Astrocyte (in vitro differentiated cells and primary cell): Measurements from ENCODE around the gene LY9.

Source experiments
- CTCF ChIP-seq: IDR thresholded peaks from 2 replicates; pipeline ENCODE4 v1.5.1; 2011; ENCODE audit warnings: low read depth, mild to moderate bottlenecking, inconsistent platforms, low read length, moderate library complexity; ENCODE audit not compliant: insufficient read depth
- EZH2 ChIP-seq: IDR thresholded peaks from 2 replicates; pipeline ENCODE4 v1.6.1; 2012; ENCODE audit warnings: mild to moderate bottlenecking, low read length, inconsistent platforms; ENCODE audit not compliant: insufficient read depth

- TF ChIP-seq CTCF (no peak), EZH2 (no peak)
These were observed 32.0 kb upstream of the LY9 start for GRCh38 chr1:160763993-160764392.
